SK-N-SH (cell line): ENCODE measurements around the gene SLC26A2.

Source experiments
- MXI1 ChIP-seq: IDR thresholded peaks from 2 replicates; pipeline ENCODE4 v1.6.1; 2012; ENCODE audit warnings: mild to moderate bottlenecking, low read depth, low read length, improper control_type of control experiment
- YY1 ChIP-seq: IDR thresholded peaks from 2 replicates; pipeline ENCODE4 v1.4.0; 2012; ENCODE audit warnings: low read depth, mild to moderate bottlenecking
- TF ChIP-seq, protein P1 (sequence below): IDR thresholded peaks from 2 replicates; pipeline ENCODE4 v1.4.0; 2012; ENCODE audit warnings: low read depth
- TF ChIP-seq, protein P2 (sequence below): fragments of 200-600 bp; sonication (generic); IDR thresholded peaks from 2 replicates; pipeline ENCODE4 v1.6.1; 2017; ENCODE audit warnings: antibody characterized with exemption, mild to moderate bottlenecking, moderate library complexity

DNA sequence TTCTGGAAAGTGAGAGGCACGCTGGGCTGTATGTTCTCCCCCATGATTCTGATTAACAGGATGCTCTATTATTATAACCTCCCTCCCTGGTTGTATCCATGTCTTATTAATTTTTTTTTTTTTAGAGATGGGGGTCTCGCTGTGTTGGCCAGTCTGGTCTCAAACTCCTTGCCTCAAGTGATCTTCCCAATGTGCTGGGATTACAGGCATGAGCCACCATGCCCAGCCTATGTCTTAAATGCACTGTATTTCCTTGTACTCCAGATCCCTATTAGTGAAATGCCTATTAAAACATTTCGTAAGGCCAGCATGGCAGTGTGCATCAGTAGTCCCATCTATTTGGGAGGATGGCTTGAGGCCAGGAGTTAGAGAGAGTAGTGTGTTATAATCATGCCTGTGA, 32.9 kb downstream of the SLC26A2 start:
- TF ChIP-seq, protein P1, sequence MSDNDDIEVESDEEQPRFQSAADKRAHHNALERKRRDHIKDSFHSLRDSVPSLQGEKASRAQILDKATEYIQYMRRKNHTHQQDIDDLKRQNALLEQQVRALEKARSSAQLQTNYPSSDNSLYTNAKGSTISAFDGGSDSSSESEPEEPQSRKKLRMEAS = no peak
- TF ChIP-seq, protein P2, sequence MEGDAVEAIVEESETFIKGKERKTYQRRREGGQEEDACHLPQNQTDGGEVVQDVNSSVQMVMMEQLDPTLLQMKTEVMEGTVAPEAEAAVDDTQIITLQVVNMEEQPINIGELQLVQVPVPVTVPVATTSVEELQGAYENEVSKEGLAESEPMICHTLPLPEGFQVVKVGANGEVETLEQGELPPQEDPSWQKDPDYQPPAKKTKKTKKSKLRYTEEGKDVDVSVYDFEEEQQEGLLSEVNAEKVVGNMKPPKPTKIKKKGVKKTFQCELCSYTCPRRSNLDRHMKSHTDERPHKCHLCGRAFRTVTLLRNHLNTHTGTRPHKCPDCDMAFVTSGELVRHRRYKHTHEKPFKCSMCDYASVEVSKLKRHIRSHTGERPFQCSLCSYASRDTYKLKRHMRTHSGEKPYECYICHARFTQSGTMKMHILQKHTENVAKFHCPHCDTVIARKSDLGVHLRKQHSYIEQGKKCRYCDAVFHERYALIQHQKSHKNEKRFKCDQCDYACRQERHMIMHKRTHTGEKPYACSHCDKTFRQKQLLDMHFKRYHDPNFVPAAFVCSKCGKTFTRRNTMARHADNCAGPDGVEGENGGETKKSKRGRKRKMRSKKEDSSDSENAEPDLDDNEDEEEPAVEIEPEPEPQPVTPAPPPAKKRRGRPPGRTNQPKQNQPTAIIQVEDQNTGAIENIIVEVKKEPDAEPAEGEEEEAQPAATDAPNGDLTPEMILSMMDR = no peak
- TF ChIP-seq MXI1 (no peak), YY1 (no peak)
